NCI-H1417 treated with DMSO at 0.1 percent for 48 hours (cell line): Measurements from ENCODE around the gene SLAMF8.

Experiments used
- DNase-seq: peaks from one replicate; lab custom pipeline; 2025; lab: John Stamatoyannopoulos, UW

The SLAMF8 gene

GRCh38 chr1:159873530-159874143 lies 47.0 kb downstream of the SLAMF8 start:
- DNase-seq, result no peak

- DNase-seq, result no peak
Measured at GRCh38 chr1:159877695-159878444, 51.2 kb downstream of the SLAMF8 start.

GRCh38 chr1:159879136-159879535 lies 52.5 kb downstream of the SLAMF8 start:
- no peak for DNase-seq

- DNase-seq, result no peak
Measured at GRCh38 chr1:159879977-159880376, 53.3 kb downstream of the SLAMF8 start.

DNA sequence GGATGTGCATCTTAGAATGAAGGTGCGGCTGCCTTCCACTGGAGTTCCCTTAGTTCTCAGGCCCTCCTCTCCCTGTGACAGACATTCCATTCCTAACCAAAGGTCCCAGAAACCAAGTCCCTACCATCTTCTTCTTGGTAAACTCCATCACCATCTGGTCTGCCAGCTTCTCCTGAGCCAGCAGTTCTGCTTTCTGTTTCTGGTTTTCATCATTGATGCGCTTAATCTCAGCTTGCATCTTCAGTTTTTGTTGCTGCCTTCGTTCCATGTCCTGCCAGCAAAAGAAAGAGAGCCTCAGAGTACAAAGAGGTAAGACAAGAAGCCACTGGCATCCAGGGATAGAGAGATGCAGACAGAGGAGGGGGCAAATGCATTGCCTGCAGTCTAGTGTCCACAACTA lies 53.8 kb downstream of the SLAMF8 start:
- no peak for DNase-seq

- peak; percentile 72 for DNase-seq
Measured at GRCh38 chr1:159881622-159882526, 55.2 kb downstream of the SLAMF8 start.

DNA sequence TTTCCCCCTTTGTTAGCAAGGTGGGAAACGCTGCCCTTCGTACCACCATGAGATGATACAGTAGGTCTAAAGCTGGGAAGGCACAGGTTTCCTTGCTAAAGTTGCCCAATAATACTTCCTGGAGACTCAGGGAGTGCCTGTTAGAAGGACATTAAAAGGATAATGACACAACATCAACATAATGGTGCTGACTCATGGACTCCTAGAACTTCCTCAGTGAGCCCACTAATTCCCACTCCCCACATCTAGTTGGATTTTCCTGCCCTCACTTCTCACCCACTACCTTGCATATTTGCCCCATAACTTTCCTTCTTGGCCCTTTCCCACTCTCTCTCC lies 55.8 kb downstream of the SLAMF8 start:
- no peak for DNase-seq

- no peak for DNase-seq
Measured at GRCh38 chr1:159883134-159883533, 56.5 kb downstream of the SLAMF8 start.

GRCh38 chr1:159884296-159884695 lies 57.6 kb downstream of the SLAMF8 start:
- DNase-seq, result no peak
